Right ventricle myocardium inferior (tissue), 1 donor: ENCODE results near the gene SH2D3C. TPM values are rescaled to one million over a fixed set of nuclear protein-coding genes. Genes with fewer than 3 reads are reported as not detected.

Experiments used
- ATAC-seq: fragments of 200-7000 bp; cut with Tn5 transposase; one replicate; pipeline ENCODE4 v1.9.1; 2020; ENCODE audit warnings: mild to moderate bottlenecking, moderate library complexity
- DNase-seq: peaks from one replicate; pipeline ENCODE4 v3.0.0; 2021; ENCODE audit errors: missing footprints
- intact Hi-C: fragments of 100-400 bp; cut with DNase I; formaldehyde crosslinking; loops from one replicate; pipeline ENCODE4 v1.11.0; 2022
- total RNA-seq: library from RNA; stranded (reverse); fragmentation: NEBNext Ultra II Directional; extraction: Animal tissue kit (Norgen Biotek cat#: 25700); gene quantifications from one replicate; pipeline ENCODE4 v1.2.1, GENCODE V29; 2021
- donor health status: DM: no; HTN: yes; CAD: no; lungs with severe emphysema.

Gene SH2D3C
- total RNA-seq, 1 donor from 2014 or later: 21.3 TPM

GRCh38 chr9:127809002-127809539 is 30.6 kb upstream of the SH2D3C start:
- DNase-seq (no peak), ATAC-seq (no peak)
- intact Hi-C loops: no loop called here

DNA sequence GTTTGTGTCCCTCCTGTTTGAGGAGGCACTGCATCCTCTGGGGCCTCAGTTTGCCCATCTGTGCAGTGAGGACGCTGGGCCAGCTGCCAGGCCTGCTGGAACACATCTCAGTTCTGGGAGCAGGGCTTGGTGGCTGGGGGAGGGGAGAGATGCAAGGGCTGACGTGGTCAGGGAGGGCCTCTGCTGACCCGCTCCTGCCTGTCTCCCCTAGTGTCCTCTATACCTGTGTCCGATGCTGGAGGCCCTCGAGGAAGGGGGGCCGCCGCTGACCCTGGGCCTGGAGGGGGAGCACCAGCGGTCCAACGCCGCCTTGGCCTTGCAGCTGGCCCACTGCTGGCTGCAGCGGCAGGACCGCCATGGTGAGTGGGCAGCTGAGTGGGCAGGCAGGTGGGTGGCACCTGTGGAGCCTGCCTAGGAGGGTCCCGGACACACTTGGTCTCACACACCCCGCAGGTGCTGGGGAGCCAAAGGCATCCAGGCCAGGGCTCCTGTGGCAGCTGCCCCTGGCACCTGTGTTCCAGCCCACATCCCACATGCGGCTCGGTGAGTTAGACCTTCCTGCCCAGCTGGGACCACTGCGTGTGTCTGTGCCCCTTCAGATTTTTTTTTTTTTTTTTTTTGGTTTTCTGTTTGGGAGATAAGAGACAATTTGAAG is 30.0 kb upstream of the SH2D3C start:
- DNase-seq (no peak), ATAC-seq (no peak)
- intact Hi-C loops: no loop called here

DNA sequence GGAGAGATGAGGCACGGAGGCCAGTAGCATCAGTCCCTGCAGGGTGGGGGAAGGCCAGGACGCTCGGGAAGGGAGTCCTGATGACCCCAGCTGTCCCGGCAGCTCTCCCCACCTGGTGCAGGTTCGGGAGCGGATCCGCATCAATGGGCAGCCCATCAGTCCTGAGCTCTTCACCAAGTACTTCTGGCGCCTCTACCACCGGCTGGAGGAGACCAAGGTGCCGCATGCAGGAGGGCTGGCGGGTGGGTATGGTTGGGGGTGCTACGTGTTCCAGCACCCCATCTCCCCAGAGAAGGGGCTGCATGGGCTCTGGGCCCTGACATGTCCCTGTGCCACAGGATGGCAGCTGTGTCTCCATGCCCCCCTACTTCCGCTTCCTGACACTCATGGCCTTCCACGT is 28.4 kb upstream of the SH2D3C start:
- DNase-seq: no peak
- intact Hi-C loops: no loop called here
- no peak for ATAC-seq

- DNase-seq (no peak), ATAC-seq (no peak)
- intact Hi-C loops: no loop called here
Measured at GRCh38 chr9:127805620-127806019, 27.2 kb upstream of the SH2D3C start.

DNA sequence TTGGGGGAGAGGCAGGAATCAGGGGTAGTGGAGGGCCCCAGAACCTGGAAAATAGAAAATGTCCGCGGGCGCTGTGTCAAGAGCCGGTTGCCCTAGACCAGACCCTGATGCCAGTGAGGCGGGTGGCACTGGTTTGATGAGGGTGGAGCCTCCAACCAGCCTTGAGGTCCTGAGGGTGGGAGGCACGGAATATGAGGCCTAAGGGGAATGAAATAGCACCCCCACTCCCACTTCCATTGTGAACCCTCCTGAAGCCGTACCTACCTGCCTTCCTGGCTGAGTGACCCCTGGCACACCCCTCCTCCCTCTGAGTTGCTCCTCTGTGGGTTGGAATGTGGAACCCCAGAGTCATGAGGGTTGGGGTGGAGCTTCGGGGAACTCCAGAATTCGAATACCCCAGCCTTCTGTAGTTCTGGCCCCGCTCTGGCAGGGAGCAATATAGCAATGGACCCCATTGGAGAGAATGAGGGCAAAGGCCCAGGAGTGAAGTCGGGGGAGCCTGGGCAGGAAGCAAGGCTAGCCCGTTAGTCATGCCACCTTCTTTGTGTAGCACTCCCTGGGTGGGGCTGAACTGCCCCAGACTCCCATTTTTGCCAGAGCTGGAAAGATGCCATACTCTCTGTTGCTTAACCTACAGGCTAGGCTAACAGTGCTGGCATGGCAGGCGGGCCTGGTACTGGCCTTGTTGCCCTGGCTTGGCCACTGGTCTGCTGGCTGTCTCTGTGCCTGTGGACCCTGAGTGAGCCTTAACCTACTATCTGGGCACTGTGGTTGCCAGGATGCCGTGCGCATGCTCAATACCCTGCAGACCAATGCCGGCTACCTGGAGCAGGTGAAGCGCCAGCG is 25.3 kb upstream of the SH2D3C start:
- no peak for ATAC-seq
- intact Hi-C loops: no loop called here
- no peak for DNase-seq

DNA sequence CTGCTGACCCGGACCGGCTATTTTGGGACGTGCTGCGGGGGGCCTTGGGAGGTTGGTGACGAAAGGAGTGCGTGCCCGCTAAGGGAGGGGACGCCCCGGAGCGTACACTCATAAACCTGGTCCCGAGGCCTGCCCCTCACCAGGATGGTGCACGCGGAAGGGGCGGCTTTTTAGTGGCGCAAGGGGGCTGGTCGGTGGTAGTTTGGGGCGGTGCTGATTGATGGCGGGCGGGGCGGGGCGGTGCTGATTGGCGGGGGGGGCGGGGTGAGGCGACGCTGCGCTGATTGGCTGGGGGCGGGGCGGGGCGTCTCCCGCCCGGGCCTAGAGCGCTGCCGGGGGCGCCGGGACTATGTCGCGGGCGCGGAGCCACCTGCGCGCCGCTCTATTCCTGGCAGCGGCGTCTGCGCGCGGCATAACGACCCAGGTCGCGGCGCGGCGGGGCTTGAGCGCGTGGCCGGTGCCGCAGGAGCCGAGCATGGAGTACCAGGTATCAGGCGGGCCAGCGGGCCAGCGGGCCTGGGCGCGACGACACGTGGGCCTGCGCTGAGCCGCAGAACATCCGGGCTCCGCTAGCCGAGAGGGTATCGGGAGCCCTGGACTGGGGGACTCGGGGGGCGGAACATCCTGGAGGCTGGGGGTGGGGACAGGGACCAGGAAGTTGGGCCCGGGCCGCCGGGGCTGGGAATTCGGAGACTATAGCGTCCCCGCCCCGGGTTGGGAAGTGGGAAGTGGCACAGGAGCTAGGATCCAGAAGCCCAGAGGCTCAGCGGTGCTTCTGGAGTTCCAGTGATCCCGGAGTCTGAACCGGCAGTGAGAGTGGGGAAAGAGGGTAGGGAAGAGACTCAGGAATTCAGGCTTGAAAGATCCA is 24.3 kb upstream of the SH2D3C start, which contains the start of gene FPGS:
Gene FPGS (plus strand): TSS at position 307 of the 868 bp plus-strand sequence. CDS start 43 bp downstream, at position 350.
- intact Hi-C loops: no loop called here

GRCh38 chr9:127801955-127802575 is 23.6 kb upstream of the SH2D3C start:
- no peak for ATAC-seq
- DNase-seq: no peak
- intact Hi-C loops: no loop called here

More for the DNA sequence above, 24.3 kb upstream of the SH2D3C start, which contains the start of gene FPGS:
- ATAC-seq (peak; percentile 93), DNase-seq (peak; percentile 94)

- intact Hi-C loops: no loop called here
- ATAC-seq (no peak), DNase-seq (no peak)
Measured at GRCh38 chr9:127796852-127797370, 18.4 kb upstream of the SH2D3C start.

- intact Hi-C loops: no loop called here
- ATAC-seq: peak; percentile 73
- no peak for DNase-seq
Measured at GRCh38 chr9:127796225-127796813, 17.9 kb upstream of the SH2D3C start.

DNA sequence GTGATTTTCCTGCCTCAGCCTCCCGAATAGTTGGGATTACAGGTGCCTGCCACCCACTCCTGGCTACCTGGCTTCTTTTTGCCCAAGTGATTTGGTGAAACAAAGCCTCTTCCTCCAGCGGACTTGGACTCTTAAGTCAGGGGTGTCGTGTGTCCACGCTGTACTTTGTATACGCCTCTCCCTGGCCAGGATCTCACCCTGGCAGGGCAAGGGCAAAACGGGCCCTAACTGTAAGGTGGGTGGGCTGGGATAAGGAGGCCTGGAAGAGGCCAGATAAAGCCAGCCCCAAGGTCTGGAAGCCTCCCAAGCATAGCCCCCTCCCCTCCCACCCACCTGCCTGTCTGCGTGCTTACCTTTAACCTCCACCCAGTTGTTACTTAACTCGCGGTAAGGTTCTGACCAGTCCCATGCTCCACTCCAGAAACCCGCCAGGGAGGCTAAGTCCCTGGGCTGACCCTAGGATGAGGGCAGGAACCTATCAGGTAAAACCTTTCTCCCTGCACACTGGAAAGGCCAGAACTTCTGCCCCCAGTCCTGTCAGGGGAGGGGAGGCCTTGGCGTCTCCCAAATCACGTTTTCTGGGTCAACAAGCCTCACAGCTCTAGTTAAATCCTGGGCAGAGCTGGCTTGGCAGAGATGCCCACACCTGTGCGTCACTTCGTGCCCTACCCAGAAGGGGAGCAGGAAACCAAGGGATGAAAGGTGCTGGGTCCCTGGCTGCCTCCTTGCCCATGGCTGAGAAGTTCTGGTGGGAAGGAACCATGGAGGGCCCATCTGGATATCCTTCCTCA is 15.7 kb upstream of the SH2D3C start:
- ATAC-seq: no peak
- no peak for DNase-seq
- intact Hi-C loops: no loop called here

- intact Hi-C loops: no loop called here
- ATAC-seq: no peak
- no peak for DNase-seq
Measured at GRCh38 chr9:127793093-127793708, 14.7 kb upstream of the SH2D3C start.

DNA sequence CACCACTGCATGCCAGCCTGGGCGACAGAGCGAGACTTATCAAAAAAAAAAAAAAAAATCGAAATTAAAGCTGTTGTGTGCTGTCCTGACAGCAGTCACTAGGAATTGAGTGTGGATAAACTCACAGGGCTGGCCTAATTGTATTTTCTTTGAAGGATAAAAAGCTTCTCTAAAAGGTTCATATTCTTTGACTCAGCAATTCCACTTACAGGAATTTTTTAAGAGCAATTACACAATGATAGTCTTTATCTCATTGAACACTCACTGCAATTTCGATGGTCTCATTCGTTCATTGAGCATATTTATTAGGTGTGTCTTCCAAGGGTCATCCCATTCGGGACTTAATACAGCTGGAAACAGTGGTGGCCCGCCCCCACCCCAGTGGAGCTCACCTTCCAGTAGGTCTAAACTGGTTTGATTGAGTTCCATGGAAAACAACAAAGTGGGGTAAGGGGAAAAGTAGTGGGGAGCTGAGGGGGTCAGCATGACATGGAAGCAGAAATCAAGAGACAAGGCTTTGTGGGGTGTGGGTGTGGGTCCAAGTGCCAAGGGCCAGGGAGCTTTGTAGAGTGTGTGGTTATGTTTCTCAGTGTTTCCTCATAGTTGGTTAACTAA is 14.1 kb upstream of the SH2D3C start:
- no peak for ATAC-seq
- intact Hi-C loops: no loop called here
- no peak for DNase-seq

DNA sequence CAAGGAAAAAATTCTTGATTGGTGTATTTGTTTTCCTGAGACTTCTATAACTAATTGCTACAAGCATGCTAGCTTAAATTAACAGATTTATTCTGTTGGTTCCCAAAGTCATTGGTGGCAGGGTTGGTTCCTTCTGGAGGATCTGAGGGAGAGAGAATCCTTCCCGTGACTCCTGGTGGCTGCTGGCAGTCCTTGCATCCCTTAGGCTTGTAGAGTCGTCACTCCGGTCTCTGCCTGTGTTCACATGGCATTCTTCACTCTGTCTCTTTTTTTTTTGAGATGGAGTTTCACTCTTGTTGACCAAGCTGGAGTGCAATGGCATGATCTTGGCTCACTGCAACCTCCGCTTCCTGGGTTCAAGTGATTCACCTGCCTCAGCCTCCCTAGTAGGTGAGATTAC is 12.6 kb upstream of the SH2D3C start:
- intact Hi-C loops: no loop called here
- ATAC-seq: no peak

DNA sequence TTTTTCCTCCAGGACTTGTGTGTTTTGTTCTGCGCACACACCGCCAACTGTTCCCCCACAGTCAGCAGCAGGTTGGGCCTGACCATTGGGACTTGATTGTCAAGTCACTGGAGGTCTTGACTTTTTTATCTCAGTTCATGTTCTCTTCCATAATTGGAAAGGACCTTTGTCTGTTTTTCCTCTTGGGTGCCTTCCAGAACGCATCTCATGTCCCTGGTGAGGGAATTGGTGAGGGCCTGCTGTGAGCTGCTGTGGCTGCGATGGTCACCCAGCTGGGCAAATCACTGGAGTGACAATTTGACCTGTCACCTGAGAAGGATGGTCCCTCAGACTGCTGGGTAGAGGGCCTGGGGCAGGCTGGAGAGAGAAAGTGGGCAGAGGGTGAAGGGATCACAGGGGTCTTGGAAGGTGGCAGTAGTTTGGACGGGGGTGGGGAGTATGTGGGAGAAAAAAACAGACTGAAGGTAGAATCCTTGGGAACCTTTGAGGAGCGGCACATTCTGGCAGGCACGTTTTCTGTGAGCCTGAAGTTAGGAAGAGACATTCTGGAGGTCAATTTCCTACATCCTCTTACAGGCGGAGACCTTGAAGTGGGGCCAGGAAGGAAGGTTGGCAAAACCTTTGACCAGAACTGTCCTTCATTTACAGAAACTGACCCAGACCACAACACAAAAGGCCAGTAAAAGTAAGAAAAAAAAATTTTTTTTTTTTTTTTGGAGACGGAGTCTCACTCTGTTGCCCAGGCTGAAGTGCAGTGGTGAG is 11.8 kb upstream of the SH2D3C start:
- no peak for DNase-seq
- ATAC-seq: no peak
- intact Hi-C loops: no loop called here

More for the DNA sequence above, 12.6 kb upstream of the SH2D3C start:
- DNase-seq: no peak

DNA sequence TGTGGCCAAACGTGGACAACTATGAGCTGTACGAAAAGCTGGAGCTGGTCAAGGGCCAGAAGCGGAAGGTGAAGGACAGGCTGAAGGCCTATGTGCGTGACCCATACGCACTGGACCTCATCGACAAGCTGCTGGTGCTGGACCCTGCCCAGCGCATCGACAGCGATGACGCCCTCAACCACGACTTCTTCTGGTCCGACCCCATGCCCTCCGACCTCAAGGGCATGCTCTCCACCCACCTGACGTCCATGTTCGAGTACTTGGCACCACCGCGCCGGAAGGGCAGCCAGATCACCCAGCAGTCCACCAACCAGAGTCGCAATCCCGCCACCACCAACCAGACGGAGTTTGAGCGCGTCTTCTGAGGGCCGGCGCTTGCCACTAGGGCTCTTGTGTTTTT is 10.7 kb upstream of the SH2D3C start:
- DNase-seq (no peak), ATAC-seq (no peak)
- intact Hi-C loops: loop anchor here (5.0 kb wide), 2 partner anchors 128 to 177 kb away; partner anchors contain the start of genes ST6GALNAC4 and STXBP1
